GM21717 (cell line): ENCODE data around the gene RIOK3.
A peak's percentile ranks its signal among the peaks of the same experiment; 100 is the strongest.
"Not testable (repeated sequence)": the region's sequence is repeated elsewhere in the genome, so short reads cannot be mapped to it uniquely, and the experiment has no call there.

Source experiments
- ATAC-seq: cut with Tn5 transposase; IDR thresholded peaks from one replicate; pipeline ENCODE4 v1.9.1; 2021; ENCODE audit warnings: mild to moderate bottlenecking, moderate library complexity; ENCODE audit not compliant: unreplicated experiment

Gene RIOK3

GRCh38 chr18:23495723-23496440 lies 42.8 kb downstream of the RIOK3 start:
- no peak for ATAC-seq

- no peak for ATAC-seq
These were observed 45.0 kb downstream of the RIOK3 start for GRCh38 chr18:23498117-23498516.

- ATAC-seq, result peak; percentile 39
These were observed 45.8 kb downstream of the RIOK3 start for GRCh38 chr18:23498877-23499276.

GRCh38 chr18:23499291-23499781 lies 46.2 kb downstream of the RIOK3 start:
- no peak for ATAC-seq

GRCh38 chr18:23501626-23502025 lies 48.5 kb downstream of the RIOK3 start:
- ATAC-seq, result no peak

GRCh38 chr18:23502516-23503037 lies 49.5 kb downstream of the RIOK3 start:
- ATAC-seq, result no peak

- peak; percentile 71 for ATAC-seq
These were observed 50.2 kb downstream of the RIOK3 start, which contains the start of gene RMC1 for GRCh38 chr18:23503038-23503962. Gene RMC1 (plus strand): TSS chr18:23503511. CDS start chr18:23503619, 108 bp downstream.

- no peak for ATAC-seq
These were observed 50.9 kb downstream of the RIOK3 start for GRCh38 chr18:23503963-23504344.

GRCh38 chr18:23504720-23505119 lies 51.6 kb downstream of the RIOK3 start:
- ATAC-seq, result peak; percentile 42

GRCh38 chr18:23506393-23506792 lies 53.3 kb downstream of the RIOK3 start:
- ATAC-seq, result no peak

- not testable (repeated sequence) for ATAC-seq
These were observed 57.8 kb downstream of the RIOK3 start for GRCh38 chr18:23510923-23511322.

- ATAC-seq, result not testable (repeated sequence)
These were observed 59.1 kb downstream of the RIOK3 start for GRCh38 chr18:23512216-23512615.

GRCh38 chr18:23512641-23513040 lies 59.6 kb downstream of the RIOK3 start:
- no peak for ATAC-seq

GRCh38 chr18:23515911-23516546 lies 62.9 kb downstream of the RIOK3 start:
- ATAC-seq, result peak; percentile 71

GRCh38 chr18:23519734-23520133 lies 66.6 kb downstream of the RIOK3 start:
- no peak for ATAC-seq

GRCh38 chr18:23521271-23521670 lies 68.2 kb downstream of the RIOK3 start:
- ATAC-seq, result no peak

- ATAC-seq, result no peak
These were observed 68.8 kb downstream of the RIOK3 start for GRCh38 chr18:23521907-23522306.

GRCh38 chr18:23523429-23524212 lies 70.5 kb downstream of the RIOK3 start:
- no peak for ATAC-seq

GRCh38 chr18:23524213-23524707 lies 71.2 kb downstream of the RIOK3 start:
- ATAC-seq, result no peak

GRCh38 chr18:23526501-23527063 lies 73.5 kb downstream of the RIOK3 start:
- no peak for ATAC-seq
